Measurements from ENCODE around the gene GLIPR2. TPM values are rescaled to one million over a fixed set of nuclear protein-coding genes. Genes with fewer than 3 reads are reported as not detected.

GLIPR2 gene
- total and polyA plus RNA-seq, 2 of the 4 experiments (the other 2 are of a cell fraction), result 35.8 to 43.3 TPM

- TF ChIP-seq CHD1 (IDR thresholded peaks at IDR 0.05; ENCODE audit: low read depth, low read length), result no peak
- TF ChIP-seq RCOR1 (IDR thresholded peaks at IDR 0.05; ENCODE audit: insufficient replicate concordance, low read length), result no peak
- no peak for TF ChIP-seq RFX5 (IDR thresholded peaks at IDR 0.05; ENCODE audit: low read depth, low read length)
These were observed 15.0 kb downstream of the GLIPR2 start (continued) for GRCh38 chr9:36151316-36152210.

- H4K20me1 ChIP-seq (ENCODE audit: insufficient read depth, low read length), result peaks cover 14% of the 10 kb centered on the region
- H3K9ac ChIP-seq (ENCODE audit: low read depth, low read length), result no peak overlapping the region
- no peak overlapping the region; the same call in 1 of the 2 replicates for H3K23ac ChIP-seq (ENCODE audit: low read depth, low read length)
- 100% methylated on average over 1 of the region's 10 CpGs; no CpG with 5 or more reads in 1 of the 2 experiments for WGBS, 2 experiments (ENCODE audit: extremely low coverage in 2 of 2, insufficient read length in 1 of 2)
- peak overlapping the region; percentile 33; the same call in 1 of the 2 replicates for H2AK5ac ChIP-seq (ENCODE audit: low read depth, low read length)
- no peak overlapping the region for H2AK9ac ChIP-seq (replicated peaks; ENCODE audit: low read depth, low read length, poor library complexity)
- H3K9me3 ChIP-seq (ENCODE audit: control insufficient read depth, insufficient read depth, low read length), result peaks cover 2% of the 10 kb centered on the region; the same call in 1 of the 2 replicates
- BruUV-seq (replicated peaks), result no TSS peak
- H4K5ac ChIP-seq (ENCODE audit: low read depth, low read length), result no peak overlapping the region
- POLR2A ChIA-PET (ENCODE audit: unreplicated experiment), result no interaction called here
- H4K91ac ChIP-seq (ENCODE audit: insufficient read depth, low read depth, low read length), result no peak overlapping the region; the same call in 1 of the 2 replicates
- ATAC-seq (ENCODE audit: low read depth), result no peak
- H3K4me1 ChIP-seq (ENCODE audit: control insufficient read depth, insufficient read depth, low read length), result peaks cover 24% of the 10 kb centered on the region
- no peak overlapping the region for H3K18ac ChIP-seq (ENCODE audit: low read depth, low read length)
- no peak overlapping the region for H2BK20ac ChIP-seq (ENCODE audit: low read depth, low read length)
- no peak overlapping the region for H3K4me2 ChIP-seq (ENCODE audit: low read depth, low read length)
- in situ Hi-C loops (cut with MboI; ENCODE audit: low sequenced_read_pairs), result no loop called here
- no peak overlapping the region for H4K8ac ChIP-seq (ENCODE audit: low read depth in 2 of 2, low read length in 2 of 2)
- peaks cover 26% of the 10 kb centered on the region for H3K9me1 ChIP-seq (ENCODE audit: insufficient read depth, low read length)
- H3K27me3 ChIP-seq (ENCODE audit: control insufficient read depth, insufficient read depth, low read length), result no peaks in the 10 kb centered on the region
- H3K36me3 ChIP-seq (ENCODE audit: control insufficient read depth, insufficient read depth, low read length), result peaks cover 38% of the 10 kb centered on the region
- H3K14ac ChIP-seq (replicated peaks; ENCODE audit: low read depth, low read length), result no peak overlapping the region
- no peak overlapping the region for H2AFZ ChIP-seq (replicated peaks; ENCODE audit: low read length, poor library complexity)
- dilution Hi-C loops (cut with HindIII; ENCODE audit: low sequenced_read_pairs, unreplicated experiment), result no loop called here
- DNase-seq, result no peak
- H3K4me3 ChIP-seq (ENCODE audit: insufficient read depth, low read depth, low read length), result no peak overlapping the region
- intact Hi-C loops (cut with micrococcal nuclease), result no loop called here
- H3K27ac ChIP-seq (ENCODE audit: insufficient read depth, low read length), result no peak overlapping the region
- CTCF ChIA-PET, result interaction anchor here (1.0 kb wide), 1 partner anchor 8 kb away, joined by 3 read pairs; no protein-coding TSS in a partner anchor
- peak overlapping the region; percentile 19; the same call in 1 of the 2 replicates for H3K4ac ChIP-seq (ENCODE audit: low read depth, low read length)
- H3K56ac ChIP-seq (ENCODE audit: extremely low read depth, insufficient read depth, low read length), result no peak overlapping the region
- H2BK15ac ChIP-seq (ENCODE audit: low read depth, low read length), result no peak overlapping the region
- H2BK5ac ChIP-seq (ENCODE audit: low read depth, low read length, poor library complexity, severe bottlenecking), result no peak overlapping the region
- peaks cover 0 to 35% of the 10 kb centered on the region in 2 experiments; a peak in 3 of 4 replicates for H3K79me1 ChIP-seq (ENCODE audit: low read depth in 1 of 2, low read length in 2 of 2)
- H2BK120ac ChIP-seq (ENCODE audit: low read depth, low read length), result no peak overlapping the region
- TF ChIP-seq BHLHE40 (IDR thresholded peaks at IDR 0.05; ENCODE audit: low read depth, low read length) (no peak), FOS (IDR thresholded peaks at IDR 0.05; ENCODE audit: low read depth, low read length) (no peak), POLR2A (IDR thresholded peaks at IDR 0.05; ENCODE audit: low read depth, low read length) (no peak), CEBPB (IDR thresholded peaks at IDR 0.05; ENCODE audit: low read depth, low read length) (no peak), RCOR1 (IDR thresholded peaks at IDR 0.05; ENCODE audit: insufficient replicate concordance, low read length) (no peak), CHD1 (IDR thresholded peaks at IDR 0.05; ENCODE audit: low read depth, low read length) (no peak), SMC3 (IDR thresholded peaks at IDR 0.05; ENCODE audit: low read depth, low read length) (no peak), USF2 (IDR thresholded peaks at IDR 0.05; ENCODE audit: low read depth, low read length) (no peak), RAD21 (IDR thresholded peaks at IDR 0.05; ENCODE audit: low read length) (no peak), NFE2L2 (IDR thresholded peaks at IDR 0.05; ENCODE audit: low read depth, low read length) (no peak), MAZ (IDR thresholded peaks at IDR 0.05; ENCODE audit: borderline replicate concordance, low read depth, low read length) (no peak), ELK1 (IDR thresholded peaks at IDR 0.05; ENCODE audit: borderline replicate concordance, low read depth, low read length) (no peak)
These were observed 16.4 kb downstream of the GLIPR2 start for GRCh38 chr9:36152741-36153438.
